GM12872 (cell line): ENCODE measurements around the gene PIK3AP1.

ENCODE experiments used
- CTCF ChIP-seq: IDR thresholded peaks from 3 replicates; pipeline ENCODE4 v1.5.1; 2011; ENCODE audit warnings: low read depth, mild to moderate bottlenecking, low read length, moderate library complexity; ENCODE audit not compliant: insufficient read depth

Gene PIK3AP1

GRCh38 chr10:96642973-96643372 is 77.3 kb downstream of the PIK3AP1 start:
- TF ChIP-seq CTCF = peak; percentile 80

- TF ChIP-seq CTCF = no peak
Observed at GRCh38 chr10:96642530-96642929, 77.8 kb downstream of the PIK3AP1 start.

- TF ChIP-seq CTCF = no peak
Observed at GRCh38 chr10:96641396-96642295, 78.7 kb downstream of the PIK3AP1 start.

GRCh38 chr10:96639899-96640298 is 80.4 kb downstream of the PIK3AP1 start:
- no peak for TF ChIP-seq CTCF

GRCh38 chr10:96638696-96639095 is 81.6 kb downstream of the PIK3AP1 start:
- no peak for TF ChIP-seq CTCF

DNA sequence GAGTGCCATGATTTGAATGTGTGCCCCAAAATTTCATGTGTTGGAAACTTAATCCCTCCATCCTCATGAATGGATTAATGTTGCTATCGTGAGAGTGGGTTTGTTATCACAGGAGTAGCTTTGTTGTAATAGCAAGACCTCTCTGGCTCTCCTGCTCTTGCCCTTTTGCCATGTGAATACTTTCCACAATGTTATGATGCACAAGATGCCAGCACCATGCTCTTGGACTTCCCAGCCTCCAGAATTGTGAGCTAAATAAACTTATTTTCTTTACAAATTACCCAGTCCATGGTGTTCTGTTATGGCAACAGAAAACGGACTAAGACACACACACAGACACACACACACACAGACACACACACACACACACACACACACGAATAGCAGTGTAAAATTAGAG is 82.2 kb downstream of the PIK3AP1 start:
- no peak for TF ChIP-seq CTCF

- no peak for TF ChIP-seq CTCF
Observed at GRCh38 chr10:96637709-96638108, 82.6 kb downstream of the PIK3AP1 start.
